ENCODE data around the gene GDNF.
"Not testable (repeated sequence)": the region's sequence is repeated elsewhere in the genome, so short reads cannot be mapped to it uniquely, and the experiment has no call there.

GDNF gene

GRCh38 chr5:37787742-37788141 is 52.1 kb downstream of the GDNF start:
- in situ Hi-C loops (cut with MboI; ENCODE audit: low sequenced_read_pairs), result no loop called here

- in situ Hi-C loops (cut with MboI; ENCODE audit: low sequenced_read_pairs), result no loop called here
Observed at GRCh38 chr5:37786862-37787519, 52.9 kb downstream of the GDNF start.

- in situ Hi-C loops (cut with MboI; ENCODE audit: low sequenced_read_pairs), result no loop called here
Observed at GRCh38 chr5:37786416-37786815, 53.4 kb downstream of the GDNF start.

GRCh38 chr5:37781409-37781808 is 58.4 kb downstream of the GDNF start:
- in situ Hi-C loops (cut with MboI; ENCODE audit: low sequenced_read_pairs), result not testable (repeated sequence)

- in situ Hi-C loops (cut with MboI; ENCODE audit: low sequenced_read_pairs), result no loop called here
Observed at GRCh38 chr5:37777432-37778130, 62.3 kb downstream of the GDNF start.

- in situ Hi-C loops (cut with MboI; ENCODE audit: low sequenced_read_pairs), result no loop called here
Observed at GRCh38 chr5:37776826-37777225, 63.0 kb downstream of the GDNF start.

- in situ Hi-C loops (cut with MboI; ENCODE audit: low sequenced_read_pairs), result no loop called here
Observed at GRCh38 chr5:37774912-37775483, 64.8 kb downstream of the GDNF start.

GRCh38 chr5:37773809-37774208 is 66.0 kb downstream of the GDNF start:
- in situ Hi-C loops (cut with MboI; ENCODE audit: low sequenced_read_pairs), result no loop called here

- in situ Hi-C loops (cut with MboI; ENCODE audit: low sequenced_read_pairs), result no loop called here
Observed at GRCh38 chr5:37772255-37772654, 67.6 kb downstream of the GDNF start.

GRCh38 chr5:37771731-37772130 is 68.1 kb downstream of the GDNF start:
- in situ Hi-C loops (cut with MboI; ENCODE audit: low sequenced_read_pairs), result no loop called here

GRCh38 chr5:37771203-37771611 is 68.6 kb downstream of the GDNF start:
- in situ Hi-C loops (cut with MboI; ENCODE audit: low sequenced_read_pairs), result no loop called here

GRCh38 chr5:37770786-37771185 is 69.1 kb downstream of the GDNF start:
- in situ Hi-C loops (cut with MboI; ENCODE audit: low sequenced_read_pairs), result no loop called here

GRCh38 chr5:37769840-37770239 is 70.0 kb downstream of the GDNF start:
- in situ Hi-C loops (cut with MboI; ENCODE audit: low sequenced_read_pairs), result no loop called here

GRCh38 chr5:37769108-37769507 is 70.7 kb downstream of the GDNF start:
- in situ Hi-C loops (cut with MboI; ENCODE audit: low sequenced_read_pairs), result no loop called here

- in situ Hi-C loops (cut with MboI; ENCODE audit: low sequenced_read_pairs), result no loop called here
Observed at GRCh38 chr5:37768371-37768770, 71.5 kb downstream of the GDNF start.

GRCh38 chr5:37767961-37768360 is 71.9 kb downstream of the GDNF start:
- in situ Hi-C loops (cut with MboI; ENCODE audit: low sequenced_read_pairs), result no loop called here

- in situ Hi-C loops (cut with MboI; ENCODE audit: low sequenced_read_pairs), result no loop called here
Observed at GRCh38 chr5:37767251-37767650, 72.6 kb downstream of the GDNF start.

Data from HL-60/S4 (cell line).